PC-9 (cell line): ENCODE results near the gene KCNE1. TPM values are rescaled to one million over a fixed set of nuclear protein-coding genes. Genes with fewer than 3 reads are reported as not detected.

Source experiments
- BruUV-seq: library from RNA; stranded (reverse); fragments of 400-500 nt; replicated peaks from 2 replicates; lab custom pipeline; 2021; lab: Mats Ljungman, UMichigan
- CTCF ChIA-PET: fragments of 300-600 bp; sonication (Branson Sonifier 250); formaldehyde crosslinking; loops from one replicate; lab custom pipeline; 2022; ENCODE audit warnings: antibody characterized with exemption; lab: Charles Lee
- POLR2A ChIA-PET: fragments of 300-600 bp; sonication (Branson Sonifier 250); formaldehyde crosslinking; loops from one replicate; lab custom pipeline; 2022; ENCODE audit warnings: antibody characterized with exemption; ENCODE audit not compliant: unreplicated experiment; lab: Charles Lee
- DNase-seq, 2 experiments: peaks; one replicate each; pipeline versions ENCODE4 v3.0.0 to v3.0.0-alpha.2; 2015 to 2022; ENCODE audit warnings: mixed read lengths in 1 of 2
- H2AFZ ChIP-seq: fragments of 200-600 bp; sonication (generic); 2 replicates; pipeline ENCODE4 v1.8.1; 2017; ENCODE audit warnings: antibody characterized with exemption
- H3F3A ChIP-seq: fragments of 200-600 bp; sonication (generic); 2 replicates; pipeline ENCODE4 v1.8.1; 2017; ENCODE audit warnings: antibody characterized with exemption, mild to moderate bottlenecking, low read depth; ENCODE audit not compliant: insufficient read depth
- H3K27ac ChIP-seq: fragments of 200-600 bp; sonication (generic); 2 replicates; pipeline ENCODE4 v1.6.1; 2016; ENCODE audit warnings: mixed run types
- H3K27me3 ChIP-seq: fragments of 200-600 bp; sonication (generic); 2 replicates; pipeline ENCODE4 v1.6.1; 2016; ENCODE audit warnings: low read depth, mixed run types; ENCODE audit not compliant: insufficient read depth
- H3K36me3 ChIP-seq: fragments of 200-600 bp; sonication (generic); 2 replicates; pipeline ENCODE4 v1.6.1; 2016; ENCODE audit warnings: low read depth, mixed run types
- H3K4me1 ChIP-seq: fragments of 200-600 bp; sonication (generic); replicated peaks from 2 replicates; pipeline ENCODE4 v1.6.1; 2016; ENCODE audit warnings: mixed run types; ENCODE audit not compliant: insufficient read depth
- H3K4me2 ChIP-seq: fragments of 200-600 bp; sonication (generic); 2 replicates; pipeline ENCODE4 v1.6.1; 2017; ENCODE audit warnings: mixed run types
- H3K4me3 ChIP-seq: fragments of 200-600 bp; sonication (generic); 2 replicates; pipeline ENCODE4 v1.6.1; 2016; ENCODE audit warnings: mixed run types
- H3K79me2 ChIP-seq: fragments of 200-600 bp; sonication (generic); 2 replicates; pipeline ENCODE4 v1.6.1; 2017; ENCODE audit warnings: low read depth, mixed run types
- H3K9me2 ChIP-seq: fragments of 200-600 bp; sonication (generic); 2 replicates; pipeline ENCODE4 v1.8.1; 2017; ENCODE audit warnings: mild to moderate bottlenecking; ENCODE audit not compliant: insufficient read depth
- H3K9me3 ChIP-seq: fragments of 200-600 bp; sonication (generic); 2 replicates; pipeline ENCODE4 v1.8.1; 2016; ENCODE audit warnings: low read depth; ENCODE audit not compliant: insufficient read depth
- H4K20me1 ChIP-seq: fragments of 200-600 bp; sonication (generic); 2 replicates; pipeline ENCODE4 v1.8.1; 2017; ENCODE audit not compliant: insufficient read depth
- CTCF ChIP-seq: fragments of 200-600 bp; sonication (generic); conservative IDR thresholded peaks from 2 replicates; pipeline ENCODE4 v1.6.1; 2017; ENCODE audit warnings: mixed run types, antibody characterized with exemption, mild to moderate bottlenecking, moderate library complexity
- EZH2 ChIP-seq: fragments of 200-600 bp; sonication (generic); IDR thresholded peaks from 2 replicates; pipeline ENCODE4 v1.8.0; 2017; ENCODE audit warnings: antibody characterized with exemption, low read depth
- intact Hi-C: fragments of 100-400 bp; cut with micrococcal nuclease; formaldehyde crosslinking; loops from one replicate; pipeline ENCODE4 v1.10.0; 2022; ENCODE audit not compliant: unreplicated experiment
- total RNA-seq: library from RNA; stranded (reverse); gene quantifications from 2 replicates; pipeline ENCODE4 v1.2.3, GENCODE V29; 2021

The KCNE1 gene
- total RNA-seq, 1 experiment from 2014 or later: 0.31 TPM

- Histone ChIP-seq H3F3A (no peaks in the 10 kb centered on the region), H4K20me1 (no peaks in the 10 kb centered on the region), H3K4me3 (no peak overlapping the region), H3K9me2 (no peaks in the 10 kb centered on the region), H3K4me2 (no peak overlapping the region), H3K27me3 (no peaks in the 10 kb centered on the region), H3K79me2 (no peaks in the 10 kb centered on the region), H3K4me1 (peaks cover 2% of the 10 kb centered on the region; the same call in 1 of the 2 replicates), H2AFZ (no peak overlapping the region), H3K36me3 (no peaks in the 10 kb centered on the region), H3K9me3 (no peaks in the 10 kb centered on the region), H3K27ac (no peak overlapping the region)
- intact Hi-C loops: no loop called here
- TF ChIP-seq CTCF (no peak), EZH2 (no peak)
- ChIA-PET CTCF (no interaction called here), POLR2A (no interaction called here)
- BruUV-seq: no TSS peak
- DNase-seq: no peak
Observed at GRCh38 chr21:34504595-34504994, 7.4 kb downstream of the KCNE1 start.

GRCh38 chr21:34502480-34503106 is 9.4 kb downstream of the KCNE1 start:
- TF ChIP-seq EZH2: no peak
- no peak for TF ChIP-seq CTCF
- CTCF ChIA-PET: no interaction called here

GRCh38 chr21:34501716-34502115 is 10.3 kb downstream of the KCNE1 start:
- ChIA-PET CTCF (no interaction called here), POLR2A (no interaction called here)
- TF ChIP-seq CTCF (no peak), EZH2 (no peak)
- BruUV-seq: no TSS peak
- Histone ChIP-seq H3K4me2 (no peak overlapping the region), H3K9me2 (no peaks in the 10 kb centered on the region), H3K36me3 (no peaks in the 10 kb centered on the region), H4K20me1 (no peaks in the 10 kb centered on the region), H3K27me3 (no peaks in the 10 kb centered on the region), H3K27ac (no peak overlapping the region), H3K79me2 (no peaks in the 10 kb centered on the region), H3K4me3 (no peak overlapping the region), H3K9me3 (peaks cover 5% of the 10 kb centered on the region; the same call in 1 of the 2 replicates), H3K4me1 (peaks cover 12% of the 10 kb centered on the region; the same call in 1 of the 2 replicates), H3F3A (no peaks in the 10 kb centered on the region), H2AFZ (no peak overlapping the region)
- intact Hi-C loops: no loop called here
- DNase-seq: no peak

More at GRCh38 chr21:34502480-34503106, 9.4 kb downstream of the KCNE1 start:
- H3K27me3 ChIP-seq: no peaks in the 10 kb centered on the region
- intact Hi-C loops: no loop called here
- no peak overlapping the region for H2AFZ ChIP-seq
- H3K4me3 ChIP-seq: no peak overlapping the region
- POLR2A ChIA-PET: no interaction called here
- no TSS peak for BruUV-seq
- no peaks in the 10 kb centered on the region for H3K9me2 ChIP-seq
- no peaks in the 10 kb centered on the region for H3K79me2 ChIP-seq
- H3K4me1 ChIP-seq: peaks cover 12% of the 10 kb centered on the region; the same call in 1 of the 2 replicates
- no peaks in the 10 kb centered on the region for H3K36me3 ChIP-seq
- no peak overlapping the region for H3K27ac ChIP-seq
- no peaks in the 10 kb centered on the region for H3K9me3 ChIP-seq
- no peak overlapping the region for H3K4me2 ChIP-seq
- no peaks in the 10 kb centered on the region for H3F3A ChIP-seq
- H4K20me1 ChIP-seq: no peaks in the 10 kb centered on the region
- no peak for DNase-seq
